GM12891 (cell line): Measurements from ENCODE around the gene CRIM1.

Experiments used
- POLR2A ChIP-seq: IDR thresholded peaks from 2 replicates; pipeline ENCODE4 v1.6.1; 2011; ENCODE audit warnings: low read depth, low read length, control low read depth
- POLR2AphosphoS5 ChIP-seq: IDR thresholded peaks from 2 replicates; pipeline ENCODE4 v1.6.1; 2011; ENCODE audit warnings: low read depth, low read length, control low read depth
- POU2F2 ChIP-seq: IDR thresholded peaks from 2 replicates; pipeline ENCODE4 v1.6.1; 2011; ENCODE audit warnings: low read depth, mild to moderate bottlenecking, control low read depth, low read length, moderate library complexity
- SPI1 ChIP-seq: IDR thresholded peaks from 2 replicates; pipeline ENCODE4 v1.6.1; 2011; ENCODE audit warnings: low read depth, low read length, control low read depth
- TAF1 ChIP-seq: IDR thresholded peaks from 2 replicates; pipeline ENCODE4 v1.6.1; 2011; ENCODE audit warnings: low read depth, low read length, control low read depth

DNA sequence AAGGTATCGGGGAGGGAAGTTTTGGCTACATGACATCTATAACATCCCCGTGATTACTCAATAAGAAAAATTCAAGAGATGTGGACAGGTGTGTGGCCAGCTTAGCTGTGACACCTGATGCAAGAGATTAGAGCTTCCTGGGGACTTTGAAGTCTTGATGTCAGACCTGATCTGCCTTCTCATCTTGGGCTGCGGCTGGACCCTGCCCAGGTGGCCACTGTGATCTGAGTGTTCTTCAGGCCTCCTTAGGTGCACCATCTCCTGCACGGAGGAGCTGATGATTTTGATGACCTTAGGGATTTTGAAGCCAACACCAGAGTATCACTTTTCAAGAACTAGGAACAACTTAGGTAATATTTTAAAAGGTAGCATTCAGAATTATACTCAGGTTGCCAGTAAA, 128.9 kb downstream of the CRIM1 start:
- no peak for TF ChIP-seq SPI1
- no peak for TF ChIP-seq POLR2AphosphoS5
- TF ChIP-seq TAF1: no peak
- TF ChIP-seq POLR2A: no peak
- TF ChIP-seq POU2F2: no peak
